Muscle of arm (tissue), 12 donors: Measurements from ENCODE around the gene PRKG1. TPM values are rescaled to one million over a fixed set of nuclear protein-coding genes. Genes with fewer than 3 reads are reported as not detected.
"Not testable (repeated sequence)": the region's sequence is repeated elsewhere in the genome, so short reads cannot be mapped to it uniquely, and the experiment has no call there.

Experiments
- DNase-seq: peaks from one replicate; pipeline ENCODE4 v3.0.0-alpha.2; 2013
- polyA plus RNA-seq, 12 donors: library from polyadenylated mRNA; unstranded; fragments of 120-200 nt; gene quantifications; one replicate each; pipeline ENCODE4 v1.2.1, GENCODE V29; 2013; ENCODE audit not compliant: insufficient read length in 12 of 12

Gene PRKG1
- polyA plus RNA-seq, 12 donors, result 26.8 to 335 (median 50.4) TPM

- no peak for DNase-seq
Observed at GRCh38 chr10:52007091-52007490, 932.8 kb downstream of the PRKG1 start.

- DNase-seq, result peak; percentile 9
Observed at GRCh38 chr10:52011118-52011517, 936.8 kb downstream of the PRKG1 start.

GRCh38 chr10:52019077-52019555 is 944.8 kb downstream of the PRKG1 start:
- no peak for DNase-seq

GRCh38 chr10:52019656-52020055 is 945.4 kb downstream of the PRKG1 start:
- DNase-seq, result no peak

- DNase-seq, result no peak
Observed at GRCh38 chr10:52020173-52020572, 945.9 kb downstream of the PRKG1 start.

- no peak for DNase-seq
Observed at GRCh38 chr10:52020702-52021101, 946.4 kb downstream of the PRKG1 start.

- DNase-seq, result peak; percentile 14
Observed at GRCh38 chr10:52027055-52027705, 952.9 kb downstream of the PRKG1 start.

GRCh38 chr10:52028523-52028858 is 954.2 kb downstream of the PRKG1 start:
- DNase-seq, result no peak

- DNase-seq, result no peak
Observed at GRCh38 chr10:52029628-52030027, 955.3 kb downstream of the PRKG1 start.

GRCh38 chr10:52030051-52030790 is 955.9 kb downstream of the PRKG1 start:
- DNase-seq, result no peak

- no peak for DNase-seq
Observed at GRCh38 chr10:52030975-52031374, 956.7 kb downstream of the PRKG1 start.

GRCh38 chr10:52031771-52032170 is 957.5 kb downstream of the PRKG1 start:
- no peak for DNase-seq

- DNase-seq, result no peak
Observed at GRCh38 chr10:52032681-52033629, 958.7 kb downstream of the PRKG1 start.

- DNase-seq, result not testable (repeated sequence)
Observed at GRCh38 chr10:52039002-52039793, 964.9 kb downstream of the PRKG1 start.

GRCh38 chr10:52040486-52040885 is 966.2 kb downstream of the PRKG1 start:
- no peak for DNase-seq

- no peak for DNase-seq
Observed at GRCh38 chr10:52043811-52044210, 969.5 kb downstream of the PRKG1 start.

- DNase-seq, result no peak
Observed at GRCh38 chr10:52048051-52048450, 973.8 kb downstream of the PRKG1 start.

- DNase-seq, result no peak
Observed at GRCh38 chr10:52050429-52051047, 976.3 kb downstream of the PRKG1 start.

- peak; percentile 20 for DNase-seq
Observed at GRCh38 chr10:52053497-52053896, 979.2 kb downstream of the PRKG1 start.

GRCh38 chr10:52056291-52056690 is 982.0 kb downstream of the PRKG1 start:
- no peak for DNase-seq

GRCh38 chr10:52059089-52059488 is 984.8 kb downstream of the PRKG1 start:
- DNase-seq, result no peak
